H1 (cell line): ENCODE results near the gene RNASE13. TPM values are rescaled to one million over a fixed set of nuclear protein-coding genes. Genes with fewer than 3 reads are reported as not detected.

Source experiments
- CTCF ChIA-PET: fragments of 300-600 bp; sonication (Branson Sonifier 250); formaldehyde crosslinking; loops from one replicate; lab custom pipeline; 2021; ENCODE audit not compliant: partially characterized antibody; lab: Charles Lee
- POLR2A ChIA-PET: fragments of 300-600 bp; sonication (Branson Sonifier 250); formaldehyde crosslinking; loops from one replicate; lab custom pipeline; 2021; ENCODE audit warnings: inconsistent platforms; ENCODE audit not compliant: partially characterized antibody; lab: Charles Lee
- DNase-seq, 2 experiments: peaks; one replicate each; pipeline versions ENCODE4 v3.0.0 to v3.0.0-alpha.2; 2010 to 2022; ENCODE audit warnings: low spot score in 2 of 2, low read depth in 1 of 2, mixed read lengths in 1 of 2
- FAIRE-seq: peaks from 2 replicates; lab custom pipeline; 2011; peaks lifted over from hg19 to GRCh38; lab: Jason Lieb, UNC
- H2AFZ ChIP-seq: 2 replicates; pipeline ENCODE4 v1.8.1; 2012; ENCODE audit warnings: low read length, inconsistent platforms
- H2AK5ac ChIP-seq: 2 replicates; pipeline ENCODE4 v1.6.1; 2013; ENCODE audit warnings: low read depth, low read length
- H2BK120ac ChIP-seq: replicated peaks from 2 replicates; pipeline ENCODE3; 2013; ENCODE audit warnings: low read depth, low read length, inconsistent platforms
- H2BK12ac ChIP-seq: 2 replicates; pipeline ENCODE4 v1.6.1; 2013; ENCODE audit warnings: low read depth, low read length
- H2BK15ac ChIP-seq: 2 replicates; pipeline ENCODE4 v1.6.1; 2013; ENCODE audit warnings: low read length
- H2BK20ac ChIP-seq: 2 replicates; pipeline ENCODE4 v1.6.1; 2013; ENCODE audit warnings: low read length
- H2BK5ac ChIP-seq: 2 replicates; pipeline ENCODE4 v1.6.1; 2013; ENCODE audit warnings: low read depth, low read length
- H3K14ac ChIP-seq: 2 replicates; pipeline ENCODE4 v1.6.1; 2013; ENCODE audit warnings: inconsistent platforms; ENCODE audit not compliant: insufficient read length
- H3K18ac ChIP-seq: 2 replicates; pipeline ENCODE4 v1.6.1; 2013; ENCODE audit warnings: low read length; ENCODE audit errors: extremely low read depth
- H3K23ac ChIP-seq: 2 replicates; pipeline ENCODE4 v1.6.1; 2013; ENCODE audit warnings: inconsistent platforms; ENCODE audit not compliant: insufficient read length
- H3K23me2 ChIP-seq: 2 replicates; pipeline ENCODE4 v1.6.1; 2013; ENCODE audit warnings: low read depth, low read length
- H3K27ac ChIP-seq: 2 replicates; pipeline ENCODE4 v1.6.1; 2011; ENCODE audit warnings: low read depth, low read length, inconsistent platforms
- H3K27me3 ChIP-seq, 4 experiments: replicated peaks in 1 of 4; 1 replicate in 1 of 4; 2 replicates in 3 of 4; pipeline versions ENCODE4 v1.6.1 to v1.8.1; 2011 to 2013; ENCODE audit warnings: low read length in 3 of 4, mild to moderate bottlenecking in 3 of 4, inconsistent platforms in 2 of 4, mixed read lengths in 2 of 4, moderate library complexity in 1 of 4; ENCODE audit not compliant: control insufficient read depth in 3 of 4, insufficient read depth in 3 of 4; ENCODE audit errors: extremely low read depth in 1 of 4
- H3K36me3 ChIP-seq, 4 experiments: 2 replicates each; pipeline versions ENCODE4 v1.6.1 to v1.8.1; 2011 to 2013; ENCODE audit warnings: mild to moderate bottlenecking in 4 of 4, low read length in 3 of 4, moderate library complexity in 2 of 4, control low read depth in 1 of 4, inconsistent platforms in 1 of 4; ENCODE audit not compliant: insufficient read depth in 4 of 4, control insufficient read depth in 2 of 4
- H3K4ac ChIP-seq: replicated peaks from 2 replicates; pipeline ENCODE3; 2013; ENCODE audit warnings: low read length, low read depth, mixed read lengths, inconsistent platforms; ENCODE audit not compliant: insufficient read length
- H3K4me1 ChIP-seq, 4 experiments: replicated peaks in 1 of 4; 1 replicate in 1 of 4; 2 replicates in 3 of 4; pipeline versions ENCODE4 v1.6.1 to v1.8.1; 2011 to 2013; ENCODE audit warnings: low read length in 3 of 4, inconsistent platforms in 2 of 4, mixed read lengths in 1 of 4; ENCODE audit not compliant: insufficient read depth in 4 of 4, control insufficient read depth in 3 of 4
- H3K4me2 ChIP-seq, 2 experiments: 2 replicates each; pipeline versions ENCODE4 v1.6.1 to v1.8.1; 2011 to 2013; ENCODE audit warnings: low read depth in 2 of 2, low read length in 2 of 2, control low read depth in 1 of 2, inconsistent platforms in 1 of 2, mild to moderate bottlenecking in 1 of 2; ENCODE audit not compliant: insufficient read depth in 1 of 2
- H3K4me3 ChIP-seq, 4 experiments: fragments of 200-600, 300-600 bp in 1 of 4; sonication (generic), shearing (Covaris generic), sonication (Bioruptor Twin) in 1 of 4; 2 replicates each; pipeline versions ENCODE4 v1.5.1 to v1.8.1; 2011 to 2016; ENCODE audit warnings: low read length in 4 of 4, low read depth in 3 of 4, control low read depth in 2 of 4, inconsistent platforms in 2 of 4, mild to moderate bottlenecking in 2 of 4, mixed read lengths in 1 of 4, moderate library complexity in 1 of 4; ENCODE audit not compliant: insufficient read depth in 2 of 4; ENCODE audit errors: extremely low read depth in 1 of 4
- H3K56ac ChIP-seq: replicated peaks from 2 replicates; pipeline ENCODE3; 2013; ENCODE audit warnings: low read depth, mild to moderate bottlenecking, mixed read lengths, low read length, inconsistent platforms; ENCODE audit not compliant: insufficient read length
- H3K79me1 ChIP-seq: 2 replicates; pipeline ENCODE4 v1.6.1; 2013; ENCODE audit warnings: low read depth, low read length, control low read depth
- H3K79me2 ChIP-seq, 2 experiments: 2 replicates each; pipeline versions ENCODE4 v1.6.1 to v1.8.1; 2012 to 2013; ENCODE audit warnings: low read length in 2 of 2, mild to moderate bottlenecking in 2 of 2, inconsistent platforms in 1 of 2; ENCODE audit not compliant: insufficient read depth in 2 of 2, control insufficient read depth in 1 of 2
- H3K9ac ChIP-seq, 4 experiments: replicated peaks in 1 of 4; 1 replicate in 1 of 4; 2 replicates in 3 of 4; pipeline versions ENCODE4 v1.6.1 to v1.8.1; 2011 to 2013; ENCODE audit warnings: low read depth in 3 of 4, low read length in 3 of 4, control low read depth in 2 of 4, mild to moderate bottlenecking in 2 of 4, moderate library complexity in 2 of 4, inconsistent platforms in 1 of 4; ENCODE audit errors: extremely low read depth in 1 of 4
- H3K9me3 ChIP-seq, 2 experiments: 2 replicates each; pipeline versions ENCODE4 v1.6.1 to v1.8.1; 2012 to 2013; ENCODE audit warnings: mild to moderate bottlenecking in 2 of 2, moderate library complexity in 2 of 2, control low read depth in 1 of 2, inconsistent platforms in 1 of 2, low read depth in 1 of 2, low read length in 1 of 2, mixed read lengths in 1 of 2; ENCODE audit not compliant: insufficient read depth in 2 of 2
- H4K20me1 ChIP-seq, 2 experiments: replicated peaks in 1 of 2; 2 replicates each; pipeline versions ENCODE3 to v1.8.1; 2011 to 2013; ENCODE audit warnings: inconsistent platforms in 2 of 2, low read length in 2 of 2, mild to moderate bottlenecking in 1 of 2; ENCODE audit not compliant: insufficient read depth in 2 of 2, control insufficient read depth in 1 of 2
- H4K5ac ChIP-seq: 2 replicates; pipeline ENCODE4 v1.6.1; 2013; ENCODE audit warnings: low read length, low read depth, mixed read lengths, inconsistent platforms; ENCODE audit not compliant: insufficient read length
- H4K8ac ChIP-seq: 2 replicates; pipeline ENCODE4 v1.8.0; 2013; ENCODE audit warnings: mild to moderate bottlenecking, moderate library complexity, low read length, inconsistent platforms; ENCODE audit not compliant: insufficient read depth; ENCODE audit errors: extremely low read depth
- H4K91ac ChIP-seq: replicated peaks from 2 replicates; pipeline ENCODE3; 2013; ENCODE audit warnings: low read length, mixed read lengths, inconsistent platforms; ENCODE audit not compliant: insufficient read length
- BCL11A ChIP-seq, 2 experiments: IDR thresholded peaks; one replicate each; pipeline ENCODE4 v1.6.1; 2011; ENCODE audit warnings: low read depth in 2 of 2, low read length in 2 of 2, mild to moderate bottlenecking in 2 of 2
- CTBP2 ChIP-seq: IDR thresholded peaks from 2 replicates; pipeline ENCODE4 v1.7.0; 2011; ENCODE audit warnings: borderline replicate concordance, mild to moderate bottlenecking, moderate library complexity, mixed read lengths, low read length; ENCODE audit not compliant: insufficient read depth, insufficient read length
- EZH2 ChIP-seq: fragments of 200-600 bp; sonication (generic); IDR thresholded peaks from 2 replicates; pipeline ENCODE4 v1.7.1; 2012; ENCODE audit warnings: low read depth, mild to moderate bottlenecking, moderate library complexity, low read length, inconsistent platforms; ENCODE audit not compliant: severe bottlenecking
- GABPA ChIP-seq: IDR thresholded peaks from 2 replicates; pipeline ENCODE4 v1.6.1; 2011; ENCODE audit warnings: mild to moderate bottlenecking, low read length, moderate library complexity, borderline replicate concordance; ENCODE audit not compliant: insufficient read depth
- JUND ChIP-seq: IDR thresholded peaks from 2 replicates; pipeline ENCODE4 v1.6.1; 2011; ENCODE audit warnings: mild to moderate bottlenecking, improper control_type of control experiment, low read length
- NANOG ChIP-seq: IDR thresholded peaks from 2 replicates; pipeline ENCODE4 v1.6.1; 2011; ENCODE audit warnings: low read length, low read depth, mild to moderate bottlenecking, inconsistent platforms; ENCODE audit not compliant: insufficient read depth, poor library complexity, severe bottlenecking
- POLR2AphosphoS5 ChIP-seq: IDR thresholded peaks from 2 replicates; pipeline ENCODE4 v1.6.1; 2011; ENCODE audit warnings: low read depth, low read length
- RAD21 ChIP-seq, 2 experiments: IDR thresholded peaks in 1 of 2; conservative IDR thresholded peaks in 1 of 2; 2 replicates each; pipeline ENCODE4 v1.6.1; 2011; ENCODE audit warnings: low read depth in 2 of 2, low read length in 2 of 2, improper control_type of control experiment in 1 of 2, inconsistent platforms in 1 of 2, mild to moderate bottlenecking in 1 of 2, moderate library complexity in 1 of 2
- RXRA ChIP-seq: IDR thresholded peaks from 2 replicates; pipeline ENCODE4 v1.6.1; 2011; ENCODE audit warnings: low read depth, mild to moderate bottlenecking, low read length, moderate library complexity; ENCODE audit not compliant: insufficient read depth
- SIN3A ChIP-seq, 2 experiments: IDR thresholded peaks in 1 of 2; conservative IDR thresholded peaks in 1 of 2; 2 replicates each; pipeline ENCODE4 v1.6.1; 2011 to 2012; ENCODE audit warnings: low read length in 2 of 2, improper control_type of control experiment in 1 of 2, low read depth in 1 of 2, mild to moderate bottlenecking in 1 of 2
- TAF1 ChIP-seq: IDR thresholded peaks from 2 replicates; pipeline ENCODE4 v1.6.1; 2011; ENCODE audit warnings: mild to moderate bottlenecking, low read depth, low read length
- TEAD4 ChIP-seq: IDR thresholded peaks from 2 replicates; pipeline ENCODE4 v1.6.1; 2012; ENCODE audit warnings: low read depth, low read length, inconsistent platforms, mixed read lengths
- WGBS, 2 experiments: shearing (Covaris generic) in 1 of 2; methylation state at CpG; one replicate each; pipeline versions ENCODE4 v1.1.6 to v1.1.7; 2013 to 2015; ENCODE audit warnings: low lambda C conversion rate in 2 of 2, mixed read lengths in 2 of 2, inconsistent platforms in 1 of 2, low coverage in 1 of 2, missing lambda C conversion rate in 1 of 2; ENCODE audit not compliant: insufficient replicate concordance in 2 of 2, insufficient coverage in 1 of 2, insufficient read length in 1 of 2; ENCODE audit errors: extremely low coverage in 1 of 2, missing lambda C conversion rate in 1 of 2; 5-methylcytosine and 5-hydroxymethylcytosine counted together
- polyA plus RNA-seq, 7 experiments: library from polyadenylated mRNA; depleted of rRNA in 3 of 7; stranded (reverse) in 5 of 7; unstranded in 2 of 7; fragments of >200 nt in 5 of 7; fragments of 200-250 nt in 2 of 7; gene quantifications; 1 replicate in 5 of 7; 2 replicates in 1 of 7; 4 replicates in 1 of 7; pipeline versions ENCODE4 v1.2.1 to v1.2.3, GENCODE V29; 2011 to 2013; ENCODE audit warnings: missing spikeins in 2 of 7, mixed read lengths in 2 of 7
- total RNA-seq: library from RNA; stranded (reverse); fragmentation: NEBNext Ultra II Directional; extraction: Animal tissue kit (Norgen Biotek cat#: 25700); gene quantifications from 2 replicates; pipeline ENCODE4 v1.2.1, GENCODE V29; 2021

Gene RNASE13
- total and polyA plus RNA-seq, 2 of the 8 experiments (the other 6 are each of a cell fraction or from before 2014, with no cell fraction given) = not detected

DNA sequence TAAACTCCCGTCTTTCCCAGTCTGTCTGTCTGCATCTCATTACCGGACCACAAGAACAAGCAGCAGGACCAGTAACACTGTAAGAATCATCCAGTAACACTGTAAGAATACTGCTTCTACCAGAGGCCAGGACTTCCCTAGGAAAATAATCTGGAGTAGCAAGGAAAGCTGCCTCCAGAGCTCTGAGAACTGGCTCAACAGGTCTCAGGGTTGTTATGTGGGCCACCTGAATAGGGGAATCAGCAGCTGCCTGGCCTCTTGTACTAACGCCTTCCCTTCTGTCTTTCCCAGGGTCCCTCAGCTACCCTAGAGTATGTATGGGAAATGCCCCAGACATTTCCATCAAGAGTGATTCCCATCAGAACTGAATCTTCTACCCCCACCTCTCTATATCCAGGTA, 36.5 kb downstream of the RNASE13 start:
- no peak overlapping the region for H3K9ac ChIP-seq
- H4K8ac ChIP-seq = no peak overlapping the region
- no peaks in the 10 kb centered on the region for H3K79me1 ChIP-seq
- peaks cover 2 to 6% (median 5%) of the 10 kb centered on the region in 4 experiments; a peak in 5 of 7 replicates for H3K4me1 ChIP-seq
- H2BK12ac ChIP-seq = no peak overlapping the region
- ChIA-PET CTCF (interaction anchor here (0.7 to 10.6 kb wide), 18 partner anchors 8 to 307 kb away, joined by 3 to 117 read pairs (median 4); no protein-coding TSS in a partner anchor), POLR2A (interaction anchor here (0.6 to 1.8 kb wide), 9 partner anchors 10 to 465 kb away, joined by 3 to 5 read pairs (median 4); no protein-coding TSS in a partner anchor)
- H3K9me3 ChIP-seq = no peaks in the 10 kb centered on the region
- no peak overlapping the region for H2BK5ac ChIP-seq
- no peaks in the 10 kb centered on the region; the same call in 1 of the 2 replicates for H3K23me2 ChIP-seq
- H3K14ac ChIP-seq = no peak overlapping the region
- no peaks in the 10 kb centered on the region for H3K79me2 ChIP-seq
- H2BK20ac ChIP-seq = no peak overlapping the region
- no peak overlapping the region for H2BK15ac ChIP-seq
- no peaks in the 10 kb centered on the region for H3K27me3 ChIP-seq
- no peak overlapping the region for H4K5ac ChIP-seq
- H3K4ac ChIP-seq = no peak overlapping the region
- FAIRE-seq = no peak
- H2BK120ac ChIP-seq = no peak overlapping the region
- no peak overlapping the region for H3K27ac ChIP-seq
- DNase-seq = no peak
- no peak overlapping the region for H3K18ac ChIP-seq
- no peak overlapping the region for H4K91ac ChIP-seq
- H3K23ac ChIP-seq = no peak overlapping the region
- peaks cover 19 to 37% (median 28%) of the 10 kb centered on the region in 4 experiments for H3K36me3 ChIP-seq
- H4K20me1 ChIP-seq = peaks cover 0 to 2% of the 10 kb centered on the region in 2 experiments
- no peak overlapping the region for H3K56ac ChIP-seq
- no peak overlapping the region for H3K4me3 ChIP-seq
- 91% methylated on average over 3 of the region's 3 CpGs; no CpG with 5 or more reads in 1 of the 2 experiments for WGBS, 2 experiments
- H2AFZ ChIP-seq = no peak overlapping the region
- H3K4me2 ChIP-seq = 0 out of 4 replicates have a peak overlapping the region, but pooled peaks of 1 of the 2 experiments have one; percentile 3
- H2AK5ac ChIP-seq = no peak overlapping the region
- no peak for TF ChIP-seq CTBP2
- no peak for TF ChIP-seq GABPA
- TF ChIP-seq EZH2 = no peak
- no peak for TF ChIP-seq SIN3A (conservative IDR thresholded peaks at IDR 0.05 in 1 of 2, IDR thresholded peaks at IDR 0.05 in 1 of 2; ENCODE audit: low read depth in 1 of 2, low read length in 2 of 2)
- TF ChIP-seq TEAD4 = no peak
- TF ChIP-seq NANOG = no peak
- TF ChIP-seq BCL11A (IDR thresholded peaks at IDR 0.05; ENCODE audit: low read depth in 2 of 2, low read length in 2 of 2) = no peak
- TF ChIP-seq JUND = no peak
- no peak for TF ChIP-seq POLR2AphosphoS5
- no peak for TF ChIP-seq RXRA
- TF ChIP-seq RAD21 (IDR thresholded peaks at IDR 0.05 in 1 of 2, conservative IDR thresholded peaks at IDR 0.05 in 1 of 2; ENCODE audit: low read depth in 2 of 2, low read length in 2 of 2) = no peak
- TF ChIP-seq TAF1 = no peak
